ENCODE results near the gene SCARB2. TPM values are rescaled to one million over a fixed set of nuclear protein-coding genes. Genes with fewer than 3 reads are reported as not detected.

SCARB2 gene
- total and polyA plus RNA-seq, 10 donors: 27.2 to 201 (median 141) TPM

DNA sequence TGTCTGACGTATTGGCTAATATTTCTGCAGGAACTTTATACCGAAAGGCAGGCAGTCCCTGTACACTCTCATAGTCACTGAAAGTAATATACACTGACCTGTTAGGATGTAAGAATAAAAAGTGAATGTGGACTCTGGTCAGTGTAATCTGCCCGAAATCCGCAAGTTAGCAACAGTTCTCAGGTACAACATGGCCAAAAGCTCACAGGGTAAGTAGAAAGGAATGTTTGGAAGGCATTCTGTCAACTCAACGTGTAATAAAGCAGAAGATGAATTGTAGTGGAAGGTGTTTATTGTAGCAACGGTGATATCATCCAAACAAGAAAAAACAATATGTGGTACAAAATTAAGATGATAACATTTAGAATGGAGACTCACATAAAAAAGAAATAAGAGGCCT is 39.4 kb downstream of the SCARB2 start:
- DNase-seq: no peak
- peaks cover 0 to 16% (median 0%) of the 10 kb centered on the region in 6 donors for H3K4me1 ChIP-seq
- TF ChIP-seq, protein P1, sequence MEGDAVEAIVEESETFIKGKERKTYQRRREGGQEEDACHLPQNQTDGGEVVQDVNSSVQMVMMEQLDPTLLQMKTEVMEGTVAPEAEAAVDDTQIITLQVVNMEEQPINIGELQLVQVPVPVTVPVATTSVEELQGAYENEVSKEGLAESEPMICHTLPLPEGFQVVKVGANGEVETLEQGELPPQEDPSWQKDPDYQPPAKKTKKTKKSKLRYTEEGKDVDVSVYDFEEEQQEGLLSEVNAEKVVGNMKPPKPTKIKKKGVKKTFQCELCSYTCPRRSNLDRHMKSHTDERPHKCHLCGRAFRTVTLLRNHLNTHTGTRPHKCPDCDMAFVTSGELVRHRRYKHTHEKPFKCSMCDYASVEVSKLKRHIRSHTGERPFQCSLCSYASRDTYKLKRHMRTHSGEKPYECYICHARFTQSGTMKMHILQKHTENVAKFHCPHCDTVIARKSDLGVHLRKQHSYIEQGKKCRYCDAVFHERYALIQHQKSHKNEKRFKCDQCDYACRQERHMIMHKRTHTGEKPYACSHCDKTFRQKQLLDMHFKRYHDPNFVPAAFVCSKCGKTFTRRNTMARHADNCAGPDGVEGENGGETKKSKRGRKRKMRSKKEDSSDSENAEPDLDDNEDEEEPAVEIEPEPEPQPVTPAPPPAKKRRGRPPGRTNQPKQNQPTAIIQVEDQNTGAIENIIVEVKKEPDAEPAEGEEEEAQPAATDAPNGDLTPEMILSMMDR (IDR thresholded peaks at IDR 0.05 in 8 of 11, conservative IDR thresholded peaks at IDR 0.05 in 3 of 11): no peak
- TF ChIP-seq POLR2AphosphoS5 (IDR thresholded peaks at IDR 0.05) (no peak), POLR2A (IDR thresholded peaks at IDR 0.05) (no peak)
- H3K4me3 ChIP-seq: no peak overlapping the region
- no peaks in the 10 kb centered on the region for H3K9me3 ChIP-seq
- H3K36me3 ChIP-seq: peaks cover 0 to 100% (median 53%) of the 10 kb centered on the region in 6 donors
- H3K27ac ChIP-seq: no peak overlapping the region
- H3K27me3 ChIP-seq (replicated peaks in 1 of 7): no peaks in the 10 kb centered on the region
- intact Hi-C loops (cut with DNase I; ENCODE audit: low total_unique reads): loop anchor here (10.0 kb wide), 1 partner anchor 581 kb away; no protein-coding TSS in a partner anchor
- 91 to 98% (median 93%) methylated on average over 6 of the region's 6 CpGs for WGBS, 5 donors

DNA sequence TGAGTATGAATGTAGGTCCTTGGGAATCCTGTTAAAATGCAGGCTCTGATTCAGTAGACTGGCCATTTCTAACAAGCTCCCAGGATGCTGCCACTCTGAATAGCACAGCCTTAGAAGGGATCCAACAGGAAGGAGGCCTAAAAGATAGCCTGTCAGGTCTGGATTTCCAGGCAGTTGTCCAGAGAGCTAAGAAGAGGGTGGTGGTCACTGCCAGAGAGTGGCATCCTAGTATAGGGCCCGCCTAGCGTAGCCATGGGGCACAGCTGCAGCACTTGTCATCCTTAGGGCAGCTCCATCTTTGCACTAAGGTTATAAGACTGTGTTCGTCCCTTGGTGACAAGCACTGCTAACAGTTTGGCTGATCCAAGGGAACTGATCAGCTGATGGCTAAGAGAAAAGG is 44.9 kb downstream of the SCARB2 start:
- intact Hi-C loops (cut with DNase I; ENCODE audit: low total_unique reads): no loop called here
- H3K9me3 ChIP-seq: no peaks in the 10 kb centered on the region
- DNase-seq: no peak
- no peaks in the 10 kb centered on the region for H3K4me1 ChIP-seq
- no peaks in the 10 kb centered on the region for H3K27me3 ChIP-seq (replicated peaks in 1 of 7)
- no peak for TF ChIP-seq POLR2AphosphoS5 (IDR thresholded peaks at IDR 0.05)
- TF ChIP-seq, protein P1 (IDR thresholded peaks at IDR 0.05 in 8 of 11, conservative IDR thresholded peaks at IDR 0.05 in 3 of 11): no peak
- TF ChIP-seq POLR2A (IDR thresholded peaks at IDR 0.05): no peak
- WGBS, 5 donors: 96 to 99% (median 98%) methylated on average over 3 of the region's 3 CpGs
- H3K27ac ChIP-seq: no peak overlapping the region
- peaks cover 0 to 100% (median 54%) of the 10 kb centered on the region in 6 donors for H3K36me3 ChIP-seq
- no peak overlapping the region for H3K4me3 ChIP-seq

DNA sequence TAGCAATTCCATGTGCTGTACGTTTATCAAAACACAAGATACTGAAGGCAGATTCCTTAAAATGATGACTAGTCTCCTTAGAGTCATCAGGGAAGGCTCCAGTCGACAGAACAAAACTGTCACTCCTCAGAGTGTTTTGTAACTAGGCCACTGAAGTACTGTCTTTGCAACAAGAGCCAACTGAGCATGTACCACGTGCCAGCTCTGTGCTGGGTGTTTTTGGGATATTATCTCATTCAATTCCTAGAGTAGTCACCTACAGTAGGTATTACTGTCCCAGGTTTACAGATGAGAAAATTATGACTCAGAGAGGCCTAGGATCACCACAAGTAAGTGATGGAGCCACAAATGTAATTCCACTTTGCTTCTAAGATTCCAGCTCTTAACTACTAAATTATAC is 47.1 kb downstream of the SCARB2 start:
- TF ChIP-seq POLR2AphosphoS5 (IDR thresholded peaks at IDR 0.05) (no peak), POLR2A (IDR thresholded peaks at IDR 0.05) (no peak)
- TF ChIP-seq, protein P1 (IDR thresholded peaks at IDR 0.05 in 8 of 11, conservative IDR thresholded peaks at IDR 0.05 in 3 of 11): no peak

DNA sequence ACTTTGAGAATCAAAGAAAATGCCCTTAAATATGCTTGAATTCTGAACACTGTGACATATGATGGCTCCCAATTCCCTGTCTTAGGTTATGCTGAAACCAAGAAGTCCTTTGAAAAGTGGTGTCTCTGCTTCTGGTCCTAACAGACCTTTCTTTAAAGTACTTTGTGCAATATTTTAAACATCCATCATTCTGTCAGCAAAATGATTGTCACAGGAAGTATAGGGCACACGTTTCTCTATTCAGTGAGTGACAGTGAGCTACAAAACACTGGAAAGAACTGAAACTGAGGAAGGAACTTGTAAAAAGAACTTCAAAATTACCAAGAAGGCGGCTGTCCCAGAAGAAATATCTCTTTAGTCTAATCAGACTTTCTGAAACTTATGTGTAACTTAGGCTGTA is 53.3 kb downstream of the SCARB2 start:
- H3K4me1 ChIP-seq: no peaks in the 10 kb centered on the region
- intact Hi-C loops (cut with DNase I; ENCODE audit: low total_unique reads): no loop called here

More for the DNA sequence above, 47.1 kb downstream of the SCARB2 start:
- WGBS, 5 donors: 89 to 95% (median 92%) methylated on average over 3 of the region's 3 CpGs
- Histone ChIP-seq H3K9me3 (no peaks in the 10 kb centered on the region), H3K4me1 (no peaks in the 10 kb centered on the region), H3K36me3 (peaks cover 0 to 100% (median 59%) of the 10 kb centered on the region in 6 donors), H3K27ac (no peak overlapping the region), H3K4me3 (no peak overlapping the region), H3K27me3 (replicated peaks in 1 of 7) (no peaks in the 10 kb centered on the region)
- DNase-seq: no peak
- intact Hi-C loops (cut with DNase I; ENCODE audit: low total_unique reads): no loop called here

More for the DNA sequence above, 53.3 kb downstream of the SCARB2 start:
- Histone ChIP-seq H3K9me3 (peaks cover 0 to 1% (median 0%) of the 10 kb centered on the region in 8 donors), H3K27me3 (replicated peaks in 1 of 7) (no peaks in the 10 kb centered on the region), H3K4me3 (no peak overlapping the region), H3K27ac (no peak overlapping the region), H3K36me3 (peaks cover 3 to 76% (median 41%) of the 10 kb centered on the region in 6 donors)
- no peak for DNase-seq
- TF ChIP-seq POLR2AphosphoS5 (IDR thresholded peaks at IDR 0.05): no peak
- TF ChIP-seq POLR2A (IDR thresholded peaks at IDR 0.05): no peak
- TF ChIP-seq, protein P1 (IDR thresholded peaks at IDR 0.05 in 8 of 11, conservative IDR thresholded peaks at IDR 0.05 in 3 of 11): no peak
- WGBS, 5 donors: 7 to 38% (median 30%) methylated on average over 2 of the region's 2 CpGs

Measured in spleen (tissue), 11 donors.